Esophagus squamous epithelium (tissue), 4 donors: Measurements from ENCODE around the gene BLVRA.
A peak's percentile ranks its signal among the peaks of the same experiment; 100 is the strongest.
"Not testable (repeated sequence)": the region's sequence is repeated elsewhere in the genome, so short reads cannot be mapped to it uniquely, and the experiment has no call there.

Experiments used
- POLR2A ChIP-seq, 4 donors: fragments of 450-650 bp; IDR thresholded peaks; one replicate each; pipeline ENCODE4 v1.6.1; 2017; ENCODE audit warnings: antibody characterized with exemption in 4 of 4, mild to moderate bottlenecking in 4 of 4, moderate library complexity in 3 of 4
- TF ChIP-seq, protein P1 (sequence below), 6 experiments: fragments of 450-650 bp in 4 of 6; fragments of 200-600 bp in 2 of 6; sonication (generic) in 2 of 6; IDR thresholded peaks; one replicate each; pipeline ENCODE4 v1.5.1; 2016 to 2019; ENCODE audit warnings: antibody characterized with exemption in 6 of 6, mild to moderate bottlenecking in 4 of 6, moderate library complexity in 4 of 6

GRCh38 chr7:43778293-43779044, 20.0 kb downstream of the BLVRA start:
- TF ChIP-seq, protein P1, sequence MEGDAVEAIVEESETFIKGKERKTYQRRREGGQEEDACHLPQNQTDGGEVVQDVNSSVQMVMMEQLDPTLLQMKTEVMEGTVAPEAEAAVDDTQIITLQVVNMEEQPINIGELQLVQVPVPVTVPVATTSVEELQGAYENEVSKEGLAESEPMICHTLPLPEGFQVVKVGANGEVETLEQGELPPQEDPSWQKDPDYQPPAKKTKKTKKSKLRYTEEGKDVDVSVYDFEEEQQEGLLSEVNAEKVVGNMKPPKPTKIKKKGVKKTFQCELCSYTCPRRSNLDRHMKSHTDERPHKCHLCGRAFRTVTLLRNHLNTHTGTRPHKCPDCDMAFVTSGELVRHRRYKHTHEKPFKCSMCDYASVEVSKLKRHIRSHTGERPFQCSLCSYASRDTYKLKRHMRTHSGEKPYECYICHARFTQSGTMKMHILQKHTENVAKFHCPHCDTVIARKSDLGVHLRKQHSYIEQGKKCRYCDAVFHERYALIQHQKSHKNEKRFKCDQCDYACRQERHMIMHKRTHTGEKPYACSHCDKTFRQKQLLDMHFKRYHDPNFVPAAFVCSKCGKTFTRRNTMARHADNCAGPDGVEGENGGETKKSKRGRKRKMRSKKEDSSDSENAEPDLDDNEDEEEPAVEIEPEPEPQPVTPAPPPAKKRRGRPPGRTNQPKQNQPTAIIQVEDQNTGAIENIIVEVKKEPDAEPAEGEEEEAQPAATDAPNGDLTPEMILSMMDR (IDR thresholded peaks at IDR 0.05) = peak in 2 of 6 experiments; percentile 10 to 29
- TF ChIP-seq POLR2A (IDR thresholded peaks at IDR 0.05) = not testable (repeated sequence)
